GM19372 (cell line): ENCODE data around the gene FITM1.

Experiments
- ATAC-seq: cut with Tn5 transposase; IDR thresholded peaks from one replicate; pipeline ENCODE4 v1.9.1; 2021; ENCODE audit warnings: mild to moderate bottlenecking, low read depth, moderate library complexity; ENCODE audit not compliant: unreplicated experiment

Gene FITM1

DNA sequence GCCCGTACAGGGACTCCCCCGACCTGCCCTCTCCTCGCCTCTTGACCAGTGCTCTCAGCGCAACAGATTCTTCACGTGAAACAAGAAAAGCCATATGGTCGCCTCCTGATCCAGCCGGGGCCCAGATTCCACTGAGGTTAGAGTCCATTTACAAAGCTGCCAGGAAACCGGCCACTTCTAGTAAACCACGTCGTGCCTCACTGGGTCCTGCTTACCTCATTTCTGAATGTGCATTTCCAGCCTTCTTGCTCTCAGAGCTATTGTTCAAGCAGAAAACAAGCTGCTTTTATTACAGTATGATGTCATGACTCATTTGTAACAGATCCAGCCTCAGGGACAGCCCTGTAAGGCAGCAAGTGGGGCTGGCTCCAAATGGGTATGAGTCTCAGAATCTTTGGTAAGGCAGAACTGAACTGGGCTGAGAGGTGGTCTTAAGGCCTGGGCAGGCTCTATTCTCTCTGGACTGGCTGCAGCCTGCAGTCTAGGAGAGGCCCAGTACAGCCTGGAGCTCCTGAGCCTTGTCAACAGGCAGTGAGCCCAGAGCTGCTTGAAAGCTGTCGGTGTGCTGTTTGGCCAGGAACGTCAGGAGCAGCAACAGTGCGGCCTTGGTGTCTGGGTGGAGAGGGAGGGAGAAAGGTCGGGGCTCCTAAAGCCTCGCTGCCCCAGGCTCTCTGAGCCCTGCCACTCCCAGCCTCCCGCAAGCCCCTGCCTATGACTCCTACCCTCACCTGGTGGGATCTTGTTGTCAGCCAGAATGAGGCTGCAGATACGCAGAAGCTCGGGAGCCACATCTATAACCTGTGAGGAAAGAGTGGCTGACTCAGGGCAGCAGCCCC is 49.7 kb downstream of the FITM1 start:
- ATAC-seq: no peak

DNA sequence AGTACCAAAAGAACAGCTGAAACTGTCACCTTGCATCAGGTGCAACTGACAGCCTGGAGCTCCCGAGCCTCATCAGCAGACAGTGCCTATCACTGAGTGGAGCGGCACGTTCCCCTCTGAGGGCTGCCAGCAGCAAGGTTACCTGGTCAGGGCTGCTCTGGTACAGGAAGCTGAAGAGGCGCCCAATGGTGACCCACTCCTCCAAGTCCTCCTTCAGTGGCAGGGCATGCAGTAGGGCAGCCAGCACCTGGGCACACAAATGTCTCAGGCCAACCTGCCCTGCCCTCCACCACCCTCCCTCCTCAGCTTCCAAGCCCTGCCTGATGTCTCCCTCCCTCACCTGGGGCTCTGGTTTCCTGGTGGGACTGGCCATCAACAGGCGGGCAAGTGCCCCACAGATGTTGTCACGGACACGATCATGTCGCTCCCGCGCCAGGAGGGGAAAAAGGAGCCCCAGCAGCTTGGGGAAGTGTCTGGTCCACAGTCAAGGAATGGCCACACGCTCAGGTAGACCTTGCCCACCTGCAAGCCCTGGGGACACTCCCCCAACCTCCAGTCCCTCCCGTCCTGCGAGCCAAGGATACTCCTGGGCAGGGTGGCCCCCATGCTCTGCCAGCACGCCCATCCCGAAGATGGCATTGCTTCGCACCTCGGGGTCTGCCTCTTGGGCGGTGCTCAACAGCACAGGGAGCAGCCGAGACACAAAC is 51.1 kb downstream of the FITM1 start:
- no peak for ATAC-seq
